GM12801 (cell line): ENCODE data around the gene HARBI1.

Experiments
- TF ChIP-seq, protein P1 (sequence below): IDR thresholded peaks from one replicate; pipeline ENCODE4 v1.5.1; 2011; ENCODE audit warnings: control low read depth; ENCODE audit not compliant: insufficient read length; ENCODE audit errors: extremely low read depth

Gene HARBI1

DNA sequence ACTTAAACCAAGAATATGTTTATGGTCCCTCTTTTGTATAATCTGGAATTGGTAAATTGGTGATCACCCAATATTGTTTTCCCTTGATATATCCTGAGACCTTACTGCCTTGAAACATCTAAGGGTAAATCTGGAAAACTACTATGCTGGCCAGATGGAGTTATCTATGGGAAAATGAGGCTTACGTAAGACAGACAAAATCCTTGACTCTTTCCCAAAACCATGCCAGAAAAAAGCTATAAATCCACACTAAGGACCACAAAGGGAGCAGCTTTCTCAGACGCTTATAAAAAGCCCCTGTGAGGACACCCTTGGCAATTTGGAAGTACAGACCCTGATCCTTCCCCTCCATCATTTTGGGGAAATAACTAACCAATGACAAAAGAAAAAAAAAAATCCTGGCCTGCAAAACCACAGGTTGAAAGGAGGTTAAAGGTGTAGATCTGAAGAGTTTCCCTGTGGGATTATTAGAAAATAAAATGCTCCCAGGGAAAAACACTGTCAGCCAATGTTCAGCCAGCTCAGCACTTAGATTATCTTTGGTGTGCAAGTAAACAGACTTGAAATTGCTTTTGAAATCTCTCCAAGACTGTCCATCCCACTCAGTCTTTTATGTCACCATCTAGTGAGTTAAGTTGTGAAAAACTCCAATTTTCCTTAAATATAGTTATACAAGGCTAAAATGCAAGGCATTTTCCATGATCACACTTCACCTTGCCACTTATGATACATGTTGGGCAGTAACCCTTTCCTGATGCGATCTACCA is 16.6 kb downstream of the HARBI1 start:
- TF ChIP-seq, protein P1, sequence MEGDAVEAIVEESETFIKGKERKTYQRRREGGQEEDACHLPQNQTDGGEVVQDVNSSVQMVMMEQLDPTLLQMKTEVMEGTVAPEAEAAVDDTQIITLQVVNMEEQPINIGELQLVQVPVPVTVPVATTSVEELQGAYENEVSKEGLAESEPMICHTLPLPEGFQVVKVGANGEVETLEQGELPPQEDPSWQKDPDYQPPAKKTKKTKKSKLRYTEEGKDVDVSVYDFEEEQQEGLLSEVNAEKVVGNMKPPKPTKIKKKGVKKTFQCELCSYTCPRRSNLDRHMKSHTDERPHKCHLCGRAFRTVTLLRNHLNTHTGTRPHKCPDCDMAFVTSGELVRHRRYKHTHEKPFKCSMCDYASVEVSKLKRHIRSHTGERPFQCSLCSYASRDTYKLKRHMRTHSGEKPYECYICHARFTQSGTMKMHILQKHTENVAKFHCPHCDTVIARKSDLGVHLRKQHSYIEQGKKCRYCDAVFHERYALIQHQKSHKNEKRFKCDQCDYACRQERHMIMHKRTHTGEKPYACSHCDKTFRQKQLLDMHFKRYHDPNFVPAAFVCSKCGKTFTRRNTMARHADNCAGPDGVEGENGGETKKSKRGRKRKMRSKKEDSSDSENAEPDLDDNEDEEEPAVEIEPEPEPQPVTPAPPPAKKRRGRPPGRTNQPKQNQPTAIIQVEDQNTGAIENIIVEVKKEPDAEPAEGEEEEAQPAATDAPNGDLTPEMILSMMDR, result no peak

DNA sequence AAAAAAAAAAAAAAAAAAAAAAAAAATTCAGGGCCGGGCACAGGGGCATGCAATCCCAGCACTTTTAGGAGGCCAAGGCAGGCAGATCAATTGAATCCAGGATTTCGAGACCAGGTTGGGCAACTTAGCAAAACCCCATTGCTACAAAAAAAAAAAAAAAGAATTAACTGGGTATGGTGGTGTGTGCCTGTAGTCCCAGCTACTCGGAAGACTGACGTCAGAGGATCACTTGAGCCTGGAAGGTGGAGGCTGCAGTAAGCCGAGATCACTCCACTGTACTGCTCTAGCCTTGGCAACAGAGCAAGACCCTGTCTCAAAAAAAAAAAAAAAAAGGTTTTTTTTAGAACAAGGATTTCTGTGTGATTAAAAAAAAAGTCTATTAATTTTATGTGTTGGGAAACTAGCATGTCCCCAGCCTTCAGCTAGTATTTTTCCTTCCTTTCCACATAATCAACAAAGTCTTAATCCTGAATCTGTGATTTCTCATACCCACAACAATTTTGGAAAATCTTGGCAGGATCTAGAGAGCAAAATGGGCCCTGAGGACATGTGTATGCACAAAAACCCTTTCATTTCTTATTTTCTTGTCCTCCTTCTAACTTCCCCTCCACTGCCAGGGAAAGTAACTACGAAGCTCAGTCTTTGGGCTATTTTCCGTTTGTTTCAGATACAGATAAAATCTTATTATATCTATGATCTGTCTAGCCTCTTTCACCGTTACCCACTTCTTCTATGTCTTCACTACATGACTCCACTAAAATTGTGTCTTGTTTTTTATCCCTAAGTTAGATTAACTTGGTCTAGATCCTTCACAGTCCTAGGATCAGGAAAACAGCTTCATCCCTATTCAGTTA is 17.5 kb downstream of the HARBI1 start:
- TF ChIP-seq, protein P1, result no peak

DNA sequence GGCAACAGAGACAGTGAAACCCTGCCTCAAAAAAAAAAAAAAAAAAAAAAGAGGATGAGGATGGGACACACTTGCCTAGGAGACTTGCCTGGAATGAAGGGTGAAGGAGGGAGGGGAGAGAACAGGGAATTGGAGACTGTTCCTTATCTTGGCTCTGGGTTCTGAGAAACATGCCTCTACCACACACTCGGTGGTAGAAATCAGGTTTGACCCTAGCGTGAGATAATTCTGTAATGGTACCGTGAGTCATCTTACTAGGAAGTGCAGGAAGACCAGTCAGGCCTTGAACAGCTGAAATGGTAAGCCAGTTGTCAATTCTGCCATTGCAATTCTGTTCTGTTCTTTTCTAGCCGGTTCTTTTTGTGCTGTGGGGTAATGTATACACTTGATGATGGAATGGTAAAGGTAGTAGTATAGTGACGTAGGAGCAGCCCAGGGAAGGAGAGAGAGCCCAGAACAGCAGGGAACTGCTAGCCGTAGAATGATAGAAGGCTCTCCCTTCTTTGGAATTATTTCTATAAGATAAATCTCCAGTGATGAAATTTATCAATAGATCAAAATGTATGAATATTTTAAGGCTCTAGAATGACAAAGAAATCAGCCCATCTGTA is 19.3 kb downstream of the HARBI1 start:
- TF ChIP-seq, protein P1, result no peak

DNA sequence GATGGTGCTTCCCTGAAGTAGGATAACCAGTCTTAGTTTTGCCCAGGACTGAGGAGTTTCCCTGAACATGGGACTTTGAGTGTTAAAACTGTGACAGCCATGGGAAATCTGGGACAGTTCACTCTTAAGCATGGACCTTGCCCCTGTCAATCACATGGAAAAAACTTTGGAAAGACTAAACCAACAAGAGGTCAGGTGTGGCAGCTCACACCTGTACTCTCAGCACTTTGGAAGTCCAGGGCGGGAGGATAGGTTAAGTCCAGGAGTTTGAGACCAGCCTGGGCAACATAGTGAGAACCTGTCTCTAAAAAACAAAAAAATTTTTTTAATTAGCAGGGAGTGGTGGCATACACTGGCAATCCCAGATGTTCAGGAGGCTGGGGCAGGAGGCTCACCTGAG is 19.9 kb downstream of the HARBI1 start:
- TF ChIP-seq, protein P1, result no peak

DNA sequence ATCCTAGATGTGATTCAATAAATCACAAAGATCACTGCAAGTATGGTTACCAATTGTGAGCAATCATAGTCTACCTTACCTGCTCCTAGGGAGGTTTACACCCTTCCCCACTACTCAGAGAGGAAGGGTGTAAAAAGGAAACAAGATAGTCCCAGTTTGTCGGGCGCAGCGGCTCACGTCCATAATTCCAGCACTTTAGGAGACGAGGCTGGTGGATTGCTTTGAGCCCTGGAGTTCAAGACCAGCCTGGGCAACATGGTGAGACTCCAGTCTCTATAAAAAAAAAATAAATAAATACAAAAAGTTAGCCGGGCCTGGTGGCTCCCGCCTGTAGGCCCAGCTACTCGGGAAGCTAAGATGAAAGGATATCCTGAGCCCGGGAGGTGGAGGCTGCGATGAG is 22.2 kb downstream of the HARBI1 start:
- TF ChIP-seq, protein P1, result no peak

DNA sequence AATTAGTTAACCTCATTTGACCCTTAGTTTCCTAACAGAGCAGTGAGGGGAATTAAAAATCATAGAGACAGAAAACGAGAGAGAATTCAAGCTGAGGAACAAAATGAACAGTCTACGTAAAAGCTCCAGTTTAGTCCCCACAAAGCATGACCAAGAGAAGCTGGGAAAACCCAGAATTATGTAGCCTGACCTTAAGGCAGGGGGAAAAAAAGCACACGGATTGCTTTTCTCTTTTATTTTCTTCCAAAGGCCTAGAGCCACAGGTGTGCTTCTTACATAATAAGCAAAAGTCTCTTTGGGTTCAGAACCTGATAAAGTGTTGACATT is 22.7 kb downstream of the HARBI1 start:
- TF ChIP-seq, protein P1, result no peak
